Trophoblast cell (in vitro differentiated cells and primary cell): Measurements from ENCODE around the gene TCFL5.

Experiments used
- DNase-seq, 2 donors: peaks; one replicate each; pipeline ENCODE4 v3.0.0-alpha.2; 2016
- H2AFZ ChIP-seq: 2 replicates; pipeline ENCODE4 v1.6.1; 2013; ENCODE audit warnings: low read length, moderate library complexity, mild to moderate bottlenecking; ENCODE audit not compliant: insufficient read depth, poor library complexity
- H2AK5ac ChIP-seq: 2 replicates; pipeline ENCODE4 v1.6.1; 2013; ENCODE audit warnings: mild to moderate bottlenecking, low read length
- H2BK120ac ChIP-seq: 2 replicates; pipeline ENCODE4 v1.6.1; 2013; ENCODE audit warnings: low read length, mild to moderate bottlenecking, moderate library complexity; ENCODE audit not compliant: insufficient read depth, poor library complexity
- H2BK12ac ChIP-seq: 2 replicates; pipeline ENCODE4 v1.6.1; 2013; ENCODE audit warnings: mild to moderate bottlenecking, low read length, moderate library complexity
- H2BK5ac ChIP-seq: 2 replicates; pipeline ENCODE4 v1.6.1; 2013; ENCODE audit warnings: low read length, low read depth, moderate library complexity, mild to moderate bottlenecking; ENCODE audit not compliant: poor library complexity
- H3K14ac ChIP-seq: 2 replicates; pipeline ENCODE4 v1.6.1; 2013; ENCODE audit warnings: mild to moderate bottlenecking, low read length
- H3K18ac ChIP-seq: 2 replicates; pipeline ENCODE4 v1.6.1; 2013; ENCODE audit warnings: mild to moderate bottlenecking, low read length
- H3K23ac ChIP-seq: 2 replicates; pipeline ENCODE4 v1.6.1; 2013; ENCODE audit warnings: low read length
- H3K27ac ChIP-seq: 2 replicates; pipeline ENCODE4 v1.5.1; 2013; ENCODE audit warnings: low read depth, mild to moderate bottlenecking, inconsistent platforms, low read length, moderate library complexity
- H3K27me3 ChIP-seq: 2 replicates; pipeline ENCODE4 v1.6.1; 2013; ENCODE audit warnings: inconsistent platforms, mild to moderate bottlenecking, low read length, moderate library complexity; ENCODE audit not compliant: insufficient read depth
- H3K36me3 ChIP-seq, 2 experiments: 1 replicate in 1 of 2; 2 replicates in 1 of 2; pipeline ENCODE4 v1.6.1; 2013; ENCODE audit warnings: low read length in 2 of 2, mild to moderate bottlenecking in 2 of 2, moderate library complexity in 1 of 2; ENCODE audit not compliant: insufficient read depth in 2 of 2, control insufficient read depth in 1 of 2
- H3K4ac ChIP-seq: 2 replicates; pipeline ENCODE4 v1.6.1; 2013; ENCODE audit warnings: low read depth, mild to moderate bottlenecking, low read length, moderate library complexity
- H3K4me1 ChIP-seq, 2 experiments: 1 replicate in 1 of 2; 2 replicates in 1 of 2; pipeline ENCODE4 v1.6.1; 2013; ENCODE audit warnings: low read length in 2 of 2, mild to moderate bottlenecking in 2 of 2, moderate library complexity in 1 of 2; ENCODE audit not compliant: insufficient read depth in 2 of 2, control insufficient read depth in 1 of 2
- H3K4me2 ChIP-seq: 2 replicates; pipeline ENCODE4 v1.6.1; 2013; ENCODE audit warnings: inconsistent platforms, mild to moderate bottlenecking, low read length, moderate library complexity
- H3K4me3 ChIP-seq: 2 replicates; pipeline ENCODE4 v1.5.1; 2013; ENCODE audit warnings: mild to moderate bottlenecking, low read depth, low read length, inconsistent platforms
- H3K79me1 ChIP-seq: one replicate; pipeline ENCODE4 v1.6.1; 2013; ENCODE audit warnings: low read length
- H3K79me2 ChIP-seq: 2 replicates; pipeline ENCODE4 v1.6.1; 2013; ENCODE audit warnings: low read length, mild to moderate bottlenecking; ENCODE audit not compliant: control insufficient read depth, insufficient read depth, poor library complexity
- H3K9ac ChIP-seq: 2 replicates; pipeline ENCODE4 v1.6.1; 2013; ENCODE audit warnings: mild to moderate bottlenecking, low read length
- H3K9me3 ChIP-seq: 2 replicates; pipeline ENCODE4 v1.6.1; 2013; ENCODE audit warnings: low read depth, mild to moderate bottlenecking, control low read depth, inconsistent platforms, low read length; ENCODE audit not compliant: insufficient read depth
- H4K12ac ChIP-seq: 2 replicates; pipeline ENCODE4 v1.6.1; 2013; ENCODE audit warnings: low read depth, mild to moderate bottlenecking, low read length, moderate library complexity
- H4K8ac ChIP-seq: 2 replicates; pipeline ENCODE4 v1.6.1; 2013; ENCODE audit warnings: low read depth, mild to moderate bottlenecking, low read length, moderate library complexity
- H4K91ac ChIP-seq: one replicate; pipeline ENCODE4 v1.6.1; 2013; ENCODE audit warnings: low read depth, mild to moderate bottlenecking, low read length, moderate library complexity
- WGBS: extraction: QIAGEN DNeasy Blood & Tissue Kit; methylation state at CpG from one replicate; pipeline ENCODE4 v1.1.7; 2013; ENCODE audit warnings: missing lambda C conversion rate; ENCODE audit not compliant: insufficient read length, insufficient coverage; ENCODE audit errors: extremely low coverage; 5-methylcytosine and 5-hydroxymethylcytosine counted together

TCFL5 gene

DNA sequence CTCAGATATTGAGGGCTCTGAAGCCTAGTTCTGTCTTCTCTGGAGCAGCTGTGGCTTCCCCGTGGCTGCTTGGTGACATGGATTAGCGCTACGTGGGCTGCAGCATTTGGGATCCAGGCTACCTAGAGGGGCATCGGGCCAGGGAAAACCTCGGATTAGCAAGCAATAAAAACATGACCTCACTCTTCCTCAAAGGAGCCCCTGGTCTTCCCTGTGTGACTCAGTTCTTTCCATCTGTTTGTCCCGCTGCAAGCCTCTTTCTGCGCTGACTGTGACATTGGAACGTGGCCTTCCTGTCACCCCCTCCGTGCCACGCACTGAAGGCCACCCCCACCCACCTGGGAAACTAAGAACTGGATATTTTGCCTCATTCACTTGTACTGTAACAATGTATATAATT is 61.7 kb downstream of the TCFL5 start:
- no peak overlapping the region for H3K27ac ChIP-seq
- H2BK120ac ChIP-seq, result no peak overlapping the region
- H4K91ac ChIP-seq, result no peak overlapping the region
- H3K27me3 ChIP-seq, result no peaks in the 10 kb centered on the region
- H3K9me3 ChIP-seq, result peaks cover 2% of the 10 kb centered on the region
- no CpG with 5 or more reads among the region's 10 CpGs for WGBS
- no peak overlapping the region for H3K14ac ChIP-seq
- H2AK5ac ChIP-seq, result no peak overlapping the region
- peaks cover 0 to 14% of the 10 kb centered on the region in 2 experiments for H3K4me1 ChIP-seq
- no peak overlapping the region for H3K4me2 ChIP-seq
- H4K12ac ChIP-seq, result no peak overlapping the region
- no peak overlapping the region for H3K4me3 ChIP-seq
- no peak overlapping the region for H3K9ac ChIP-seq
- H3K23ac ChIP-seq, result no peak overlapping the region
- H4K8ac ChIP-seq, result no peak overlapping the region
- no peak overlapping the region for H3K18ac ChIP-seq
- peaks cover 11% of the 10 kb centered on the region for H3K79me1 ChIP-seq
- peaks cover 7% of the 10 kb centered on the region for H3K79me2 ChIP-seq
- H2BK5ac ChIP-seq, result no peak overlapping the region
- no peak overlapping the region for H2AFZ ChIP-seq
- H3K4ac ChIP-seq, result no peak overlapping the region
- no peak overlapping the region for H2BK12ac ChIP-seq
- H3K36me3 ChIP-seq, result peaks cover 29 to 32% of the 10 kb centered on the region in 2 experiments
- no peak for DNase-seq

- Histone ChIP-seq H2AK5ac (no peak overlapping the region), H4K8ac (no peak overlapping the region), H3K9ac (no peak overlapping the region), H3K79me1 (peaks cover 9% of the 10 kb centered on the region), H3K14ac (no peak overlapping the region), H4K12ac (no peak overlapping the region), H3K36me3 (peaks cover 29 to 32% of the 10 kb centered on the region in 2 experiments), H3K4ac (no peak overlapping the region), H2BK12ac (no peak overlapping the region), H3K9me3 (peaks cover 2% of the 10 kb centered on the region), H3K4me2 (no peak overlapping the region), H2BK120ac (no peak overlapping the region), H3K23ac (no peak overlapping the region), H3K18ac (no peak overlapping the region), H2BK5ac (no peak overlapping the region), H3K27ac (no peak overlapping the region), H3K4me3 (no peak overlapping the region), H4K91ac (no peak overlapping the region), H3K79me2 (peaks cover 5% of the 10 kb centered on the region), H2AFZ (no peak overlapping the region), H3K4me1 (peaks cover 0 to 14% of the 10 kb centered on the region in 2 experiments), H3K27me3 (no peaks in the 10 kb centered on the region)
- WGBS, result no CpG with 5 or more reads among the region's 19 CpGs
- DNase-seq, result no peak
Measured at GRCh38 chr20:62799459-62799858, 62.2 kb downstream of the TCFL5 start.

GRCh38 chr20:62799036-62799435 is 62.6 kb downstream of the TCFL5 start:
- Histone ChIP-seq H3K18ac (no peak overlapping the region), H3K36me3 (peaks cover 29 to 32% of the 10 kb centered on the region in 2 experiments), H3K9me3 (peaks cover 2% of the 10 kb centered on the region), H2AK5ac (no peak overlapping the region), H3K79me1 (peaks cover 9% of the 10 kb centered on the region), H3K27ac (no peak overlapping the region), H3K4me2 (no peak overlapping the region), H3K23ac (no peak overlapping the region), H3K4ac (no peak overlapping the region), H2BK5ac (no peak overlapping the region), H3K14ac (no peak overlapping the region), H3K27me3 (no peaks in the 10 kb centered on the region), H2AFZ (no peak overlapping the region), H3K9ac (no peak overlapping the region), H3K79me2 (peaks cover 5% of the 10 kb centered on the region), H2BK120ac (no peak overlapping the region), H3K4me1 (peaks cover 0 to 11% of the 10 kb centered on the region in 2 experiments), H4K8ac (no peak overlapping the region), H4K12ac (no peak overlapping the region), H3K4me3 (no peak overlapping the region), H2BK12ac (no peak overlapping the region), H4K91ac (no peak overlapping the region)
- no CpG with 5 or more reads among the region's 8 CpGs for WGBS
- DNase-seq, result no peak

- H3K4me1 ChIP-seq, result peaks cover 7 to 19% of the 10 kb centered on the region in 2 experiments
- H4K8ac ChIP-seq, result no peak overlapping the region
- H4K12ac ChIP-seq, result no peak overlapping the region
- no peak overlapping the region for H2AFZ ChIP-seq
- H2AK5ac ChIP-seq, result no peak overlapping the region
- H3K4me3 ChIP-seq, result no peak overlapping the region
- no peak overlapping the region for H3K27ac ChIP-seq
- H2BK12ac ChIP-seq, result no peak overlapping the region
- no peak overlapping the region for H2BK5ac ChIP-seq
- DNase-seq, result no peak
- H3K36me3 ChIP-seq, result peaks cover 29 to 32% of the 10 kb centered on the region in 2 experiments
- no peak overlapping the region for H3K9ac ChIP-seq
- H3K18ac ChIP-seq, result no peak overlapping the region
- H3K4ac ChIP-seq, result no peak overlapping the region
- peaks cover 16% of the 10 kb centered on the region for H3K79me1 ChIP-seq
- H4K91ac ChIP-seq, result no peak overlapping the region
- peaks cover 3% of the 10 kb centered on the region for H3K9me3 ChIP-seq
- no peak overlapping the region for H3K23ac ChIP-seq
- H3K14ac ChIP-seq, result no peak overlapping the region
- no peak overlapping the region for H3K4me2 ChIP-seq
- no peaks in the 10 kb centered on the region for H3K27me3 ChIP-seq
- H3K79me2 ChIP-seq, result peaks cover 5% of the 10 kb centered on the region
- no CpG with 5 or more reads among the region's 26 CpGs for WGBS
- no peak overlapping the region for H2BK120ac ChIP-seq
Measured at GRCh38 chr20:62797671-62798532, 63.7 kb downstream of the TCFL5 start.
